HT1080 (cell line): Measurements from ENCODE around the gene MYH10. TPM values are rescaled to one million over a fixed set of nuclear protein-coding genes. Genes with fewer than 3 reads are reported as not detected.

Experiments
- DNase-seq: peaks from one replicate; pipeline ENCODE4 v3.0.0-alpha.2; 2015; ENCODE audit warnings: low read depth
- total RNA-seq: library from RNA; depleted of rRNA; stranded (reverse); fragments of >200 nt; shearing (Covaris generic); gene quantifications from 2 replicates; pipeline ENCODE4 v1.2.3, GENCODE V29; 2014

Gene MYH10
- total RNA-seq, 1 experiment from 2014 or later = 35.8 TPM

GRCh38 chr17:8649157-8650118 lies 18.9 kb upstream of the MYH10 start:
- peak; percentile 9 for DNase-seq

GRCh38 chr17:8647956-8648355 lies 17.4 kb upstream of the MYH10 start:
- no peak for DNase-seq

GRCh38 chr17:8647202-8647601 lies 16.7 kb upstream of the MYH10 start:
- DNase-seq = no peak

- no peak for DNase-seq
Observed at GRCh38 chr17:8644507-8644902, 14.0 kb upstream of the MYH10 start.

- DNase-seq = no peak
Observed at GRCh38 chr17:8643855-8644506, 13.5 kb upstream of the MYH10 start.

- DNase-seq = no peak
Observed at GRCh38 chr17:8639709-8640108, 9.2 kb upstream of the MYH10 start.

GRCh38 chr17:8632061-8632460 lies 1.5 kb upstream of the MYH10 start:
- no peak for DNase-seq

GRCh38 chr17:8631554-8631877 lies 991 bp upstream of the MYH10 start:
- no peak for DNase-seq

- peak; percentile 99 for DNase-seq
Observed at GRCh38 chr17:8630802-8631553, 453 bp upstream of the MYH10 start.

GRCh38 chr17:8629371-8630226 lies 926 bp downstream of the MYH10 start:
- no peak for DNase-seq

GRCh38 chr17:8628609-8629169 lies 1.8 kb downstream of the MYH10 start:
- no peak for DNase-seq

- no peak for DNase-seq
Observed at GRCh38 chr17:8628172-8628571, 2.4 kb downstream of the MYH10 start.

- no peak for DNase-seq
Observed at GRCh38 chr17:8623591-8623990, 6.9 kb downstream of the MYH10 start.

GRCh38 chr17:8622191-8622590 lies 8.3 kb downstream of the MYH10 start:
- no peak for DNase-seq

- peak; percentile 17 for DNase-seq
Observed at GRCh38 chr17:8621585-8621984, 8.9 kb downstream of the MYH10 start.

GRCh38 chr17:8619294-8619693 lies 11.2 kb downstream of the MYH10 start:
- DNase-seq = no peak

- DNase-seq = no peak
Observed at GRCh38 chr17:8618825-8619224, 11.7 kb downstream of the MYH10 start.

GRCh38 chr17:8614988-8615387 lies 15.5 kb downstream of the MYH10 start:
- DNase-seq = no peak

GRCh38 chr17:8611619-8612298 lies 18.8 kb downstream of the MYH10 start:
- DNase-seq = no peak

GRCh38 chr17:8611137-8611536 lies 19.4 kb downstream of the MYH10 start:
- DNase-seq = no peak
